ENCODE measurements around the gene STARD7. TPM values are rescaled to one million over a fixed set of nuclear protein-coding genes. Genes with fewer than 3 reads are reported as not detected.

STARD7 gene
- total and polyA plus RNA-seq, 10 of the 15 experiments (the other 5 are each of a cell fraction or from before 2014, with no cell fraction given) = 85.4 to 237 (median 153) TPM

GRCh38 chr2:96145036-96145847 is 63.4 kb downstream of the STARD7 start, which contains the start of gene DUSP2 (continued):
- peak; percentile 55 for TF ChIP-seq REST (IDR thresholded peaks at IDR 0.05; ENCODE audit: low read depth, low read length)
- peak; percentile 86 for TF ChIP-seq SMARCA5 (IDR thresholded peaks at IDR 0.05)
- no peak for TF ChIP-seq CBX3 (IDR thresholded peaks at IDR 0.05; ENCODE audit: borderline replicate concordance, low read depth)
- TF ChIP-seq MEF2A (IDR thresholded peaks at IDR 0.05; ENCODE audit: insufficient read depth, low read depth, low read length) = 0 out of 2 replicates have a peak, but pooled peaks have one; percentile 66
- TF ChIP-seq CHD2 (IDR thresholded peaks at IDR 0.05; ENCODE audit: borderline replicate concordance, low read depth, low read length) = no peak
- peak; percentile 99 for TF ChIP-seq POU2F2 (IDR thresholded peaks at IDR 0.05; ENCODE audit: borderline replicate concordance, low read depth, low read length)
- TF ChIP-seq RELB (IDR thresholded peaks at IDR 0.05; ENCODE audit: low read depth) = no peak; the same call in 1 of the 2 replicates
- 0 out of 2 replicates have a peak, but pooled peaks have one; percentile 16 for TF ChIP-seq EED (IDR thresholded peaks at IDR 0.05; ENCODE audit: low read depth)
- no peak for TF ChIP-seq CREB1 (IDR thresholded peaks at IDR 0.05; ENCODE audit: low read depth)
- no peak for TF ChIP-seq TCF7 (IDR thresholded peaks at IDR 0.05; ENCODE audit: borderline replicate concordance)
- TF ChIP-seq JUND (IDR thresholded peaks at IDR 0.05; ENCODE audit: low read depth, low read length) = no peak
- TF ChIP-seq PKNOX1 (IDR thresholded peaks at IDR 0.05) = no peak; the same call in 1 of the 2 replicates
- peak; percentile 100 for TF ChIP-seq POLR2AphosphoS2 (IDR thresholded peaks at IDR 0.05; ENCODE audit: low read depth, low read length)
- no peak for TF ChIP-seq IRF5 (IDR thresholded peaks at IDR 0.05; ENCODE audit: borderline replicate concordance)
- TF ChIP-seq IRF4 (IDR thresholded peaks at IDR 0.05; ENCODE audit: low read depth, low read length) = no peak
- TF ChIP-seq SRF (IDR thresholded peaks at IDR 0.05; ENCODE audit: low read depth in 2 of 2, low read length in 2 of 2) = peak in 1 of 2 experiments; percentile 99; a peak in 2 of 4 replicates
- TF ChIP-seq BCL11A (IDR thresholded peaks at IDR 0.05; ENCODE audit: low read depth, low read length) = no peak
- peak; percentile 88 for TF ChIP-seq YY1 (IDR thresholded peaks at IDR 0.05; ENCODE audit: low read depth, low read length)
- peak; percentile 94 for TF ChIP-seq CBFB (IDR thresholded peaks at IDR 0.05; ENCODE audit: low read depth)
- TF ChIP-seq MYB (IDR thresholded peaks at IDR 0.05; ENCODE audit: borderline replicate concordance, low read depth, low read length) = no peak
- TF ChIP-seq GATAD2B (conservative IDR thresholded peaks at IDR 0.05; ENCODE audit: low read depth) = no peak; the same call in none of the 2 replicates
- TF ChIP-seq ATF3 (IDR thresholded peaks at IDR 0.05; ENCODE audit: borderline replicate concordance, extremely low read depth, low read depth, low read length) = peak; percentile 60; the same call in 1 of the 2 replicates

All from GM12878 (cell line).